Caco-2 (cell line): ENCODE results near the gene RAB20. TPM values are rescaled to one million over a fixed set of nuclear protein-coding genes. Genes with fewer than 3 reads are reported as not detected.
A peak's percentile ranks its signal among the peaks of the same experiment; 100 is the strongest.

ENCODE experiments used
- BruUV-seq: library from RNA; stranded (reverse); fragments of 400-500 nt; replicated peaks from 2 replicates; lab custom pipeline; 2021; lab: Mats Ljungman, UMichigan
- CTCF ChIA-PET: fragments of 300-600 bp; sonication (Branson Sonifier 250); formaldehyde crosslinking; loops from one replicate; lab custom pipeline; 2022; ENCODE audit warnings: antibody characterized with exemption; lab: Charles Lee
- POLR2A ChIA-PET: fragments of 300-600 bp; sonication (Branson Sonifier 250); formaldehyde crosslinking; loops from one replicate; lab custom pipeline; 2022; ENCODE audit warnings: antibody characterized with exemption; lab: Charles Lee
- DNase-seq, 2 experiments: peaks; one replicate each; pipeline versions ENCODE4 v3.0.0 to v3.0.0-alpha.2; 2020 to 2022
- H3K27me3 ChIP-seq: replicated peaks from 2 replicates; pipeline ENCODE4 v1.6.0; 2011; ENCODE audit warnings: low read length; ENCODE audit not compliant: control insufficient read depth, insufficient read depth
- H3K36me3 ChIP-seq: 2 replicates; pipeline ENCODE4 v1.5.1; 2011; ENCODE audit warnings: low read length; ENCODE audit not compliant: control insufficient read depth, insufficient read depth
- H3K4me1 ChIP-seq: fragments of 250-450 bp; sonication (Bioruptor Pico); 2 replicates; pipeline ENCODE4 v1.5.1; 2020; ENCODE audit warnings: mild to moderate bottlenecking
- H3K4me3 ChIP-seq: 2 replicates; pipeline ENCODE4 v1.5.1; 2011; ENCODE audit warnings: low read depth, mild to moderate bottlenecking, control low read depth, low read length
- H3K9me3 ChIP-seq: fragments of 250-450 bp; sonication (Bioruptor Pico); 2 replicates; pipeline ENCODE4 v1.5.1; 2020; ENCODE audit warnings: mild to moderate bottlenecking, moderate library complexity
- H3K27ac Mint-ChIP-seq: one replicate; pipeline ENCODE4 v1.8.0; 2022; ENCODE audit warnings: mixed read lengths; ENCODE audit not compliant: unreplicated experiment
- H3K27me3 Mint-ChIP-seq: one replicate; pipeline ENCODE4 v1.8.0; 2022; ENCODE audit warnings: mixed read lengths; ENCODE audit not compliant: insufficient read depth, unreplicated experiment
- H3K36me3 Mint-ChIP-seq: one replicate; pipeline ENCODE4 v1.8.0; 2022; ENCODE audit warnings: mild to moderate bottlenecking, mixed read lengths; ENCODE audit not compliant: insufficient read depth, unreplicated experiment
- H3K4me1 Mint-ChIP-seq: one replicate; pipeline ENCODE4 v1.8.0; 2022; ENCODE audit warnings: low read depth, mixed read lengths; ENCODE audit not compliant: unreplicated experiment
- H3K4me3 Mint-ChIP-seq: one replicate; pipeline ENCODE4 v1.8.0; 2022; ENCODE audit warnings: mild to moderate bottlenecking, moderate library complexity, mixed read lengths; ENCODE audit not compliant: unreplicated experiment
- H3K9me3 Mint-ChIP-seq: one replicate; pipeline ENCODE4 v1.8.0; 2022; ENCODE audit warnings: mixed read lengths; ENCODE audit not compliant: unreplicated experiment
- CTCF ChIP-seq, 2 experiments: fragments of 200-600 bp in 1 of 2; IDR thresholded peaks; 1 replicate in 1 of 2; 2 replicates in 1 of 2; pipeline versions ENCODE4 v1.5.1 to v1.8.0; 2011 to 2022; ENCODE audit warnings: antibody characterized with exemption in 1 of 2, control low read depth in 1 of 2, inconsistent platforms in 1 of 2, low read depth in 1 of 2, low read length in 1 of 2, mild to moderate bottlenecking in 1 of 2, moderate library complexity in 1 of 2; ENCODE audit not compliant: insufficient read depth in 1 of 2, severe bottlenecking in 1 of 2, unreplicated experiment in 1 of 2
- intact Hi-C: fragments of 100-400 bp; cut with micrococcal nuclease; formaldehyde crosslinking; loops from one replicate; pipeline ENCODE4 v1.10.0; 2022; ENCODE audit not compliant: unreplicated experiment
- total RNA-seq: library from RNA; stranded (reverse); gene quantifications from 2 replicates; pipeline ENCODE4 v1.2.3, GENCODE V29; 2022

RAB20 gene
- total RNA-seq, 1 experiment from 2014 or later = 37.9 TPM

- no peaks in the 10 kb centered on the region for H3K36me3 ChIP-seq
- H3K27ac Mint-ChIP-seq = peak overlapping the region; percentile 2
Measured at GRCh38 chr13:110476220-110476617, 85.3 kb downstream of the RAB20 start.

GRCh38 chr13:110475550-110476219 lies 85.8 kb downstream of the RAB20 start:
- TF ChIP-seq CTCF (IDR thresholded peaks at IDR 0.05; ENCODE audit: insufficient read depth in 1 of 2, low read depth in 1 of 2, low read length in 1 of 2, severe bottlenecking in 1 of 2, unreplicated experiment in 1 of 2) = no peak
- Mint-ChIP-seq H3K27me3 (no peaks in the 10 kb centered on the region), H3K36me3 (no peaks in the 10 kb centered on the region), H3K27ac (peak overlapping the region; percentile 53), H3K9me3 (no peaks in the 10 kb centered on the region), H3K4me1 (peaks cover 27% of the 10 kb centered on the region), H3K4me3 (no peak overlapping the region)
- Histone ChIP-seq H3K4me3 (no peak overlapping the region), H3K9me3 (no peaks in the 10 kb centered on the region), H3K27me3 (no peaks in the 10 kb centered on the region), H3K4me1 (0 out of 2 replicates have a peak, but pooled peaks cover 12% of the 10 kb centered on the region), H3K36me3 (no peaks in the 10 kb centered on the region)
- no peak for DNase-seq
- ChIA-PET POLR2A (no interaction called here), CTCF (no interaction called here)
- BruUV-seq = no TSS peak
- intact Hi-C loops = no loop called here

More at GRCh38 chr13:110476220-110476617, 85.3 kb downstream of the RAB20 start:
- Mint-ChIP-seq H3K36me3 (no peaks in the 10 kb centered on the region), H3K9me3 (no peaks in the 10 kb centered on the region), H3K27me3 (no peaks in the 10 kb centered on the region), H3K4me3 (no peak overlapping the region), H3K4me1 (peaks cover 27% of the 10 kb centered on the region)
- H3K4me1 ChIP-seq = 0 out of 2 replicates have a peak, but pooled peaks cover 12% of the 10 kb centered on the region
- CTCF ChIA-PET = no interaction called here
- intact Hi-C loops = no loop called here
- BruUV-seq = no TSS peak
- no peaks in the 10 kb centered on the region for H3K27me3 ChIP-seq
- H3K9me3 ChIP-seq = no peaks in the 10 kb centered on the region
- DNase-seq = no peak
- no peak overlapping the region for H3K4me3 ChIP-seq
- POLR2A ChIA-PET = no interaction called here
- TF ChIP-seq CTCF (IDR thresholded peaks at IDR 0.05; ENCODE audit: insufficient read depth in 1 of 2, low read depth in 1 of 2, low read length in 1 of 2, severe bottlenecking in 1 of 2, unreplicated experiment in 1 of 2) = no peak

GRCh38 chr13:110475117-110475516 lies 86.4 kb downstream of the RAB20 start:
- intact Hi-C loops = no loop called here
- ChIA-PET POLR2A (no interaction called here), CTCF (no interaction called here)
- Mint-ChIP-seq H3K27ac (peak overlapping the region; percentile 73), H3K27me3 (no peaks in the 10 kb centered on the region), H3K36me3 (no peaks in the 10 kb centered on the region), H3K9me3 (no peaks in the 10 kb centered on the region), H3K4me1 (peaks cover 27% of the 10 kb centered on the region), H3K4me3 (no peak overlapping the region)
- no TSS peak for BruUV-seq
- Histone ChIP-seq H3K27me3 (no peaks in the 10 kb centered on the region), H3K4me3 (no peak overlapping the region), H3K4me1 (0 out of 2 replicates have a peak, but pooled peaks cover 12% of the 10 kb centered on the region), H3K9me3 (no peaks in the 10 kb centered on the region), H3K36me3 (no peaks in the 10 kb centered on the region)
- DNase-seq = no peak
- TF ChIP-seq CTCF (IDR thresholded peaks at IDR 0.05; ENCODE audit: insufficient read depth in 1 of 2, low read depth in 1 of 2, low read length in 1 of 2, severe bottlenecking in 1 of 2, unreplicated experiment in 1 of 2) = no peak
